HG03280 (cell line): ENCODE results near the gene CASR.

Source experiments
- ATAC-seq: cut with Tn5 transposase; IDR thresholded peaks from one replicate; pipeline ENCODE4 v1.9.1; 2021; ENCODE audit warnings: mild to moderate bottlenecking, moderate library complexity; ENCODE audit not compliant: unreplicated experiment

The CASR gene

GRCh38 chr3:122299872-122300460 is 116.5 kb downstream of the CASR start:
- no peak for ATAC-seq

DNA sequence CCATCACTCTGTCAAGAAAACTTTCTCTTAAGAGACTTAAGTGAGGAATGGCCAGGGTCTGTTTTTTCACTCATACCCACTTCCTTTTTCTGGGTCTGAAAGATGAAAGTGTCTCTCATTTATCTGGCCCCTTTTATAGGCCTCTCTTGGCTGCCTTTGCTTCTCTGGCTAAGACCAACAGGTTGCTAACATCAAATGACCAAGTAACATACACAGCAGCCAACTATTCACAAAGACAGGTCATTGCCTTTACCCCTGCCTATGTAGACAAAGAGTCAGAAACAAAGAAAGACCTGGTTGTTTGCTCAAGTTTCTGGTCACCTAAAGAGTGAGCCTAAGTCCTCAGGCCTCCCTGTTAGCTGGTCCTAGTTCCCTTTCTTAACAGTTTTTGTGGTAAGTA is 117.6 kb downstream of the CASR start:
- ATAC-seq = peak; percentile 56

- ATAC-seq = no peak
Observed at GRCh38 chr3:122305818-122306621, 122.6 kb downstream of the CASR start.

DNA sequence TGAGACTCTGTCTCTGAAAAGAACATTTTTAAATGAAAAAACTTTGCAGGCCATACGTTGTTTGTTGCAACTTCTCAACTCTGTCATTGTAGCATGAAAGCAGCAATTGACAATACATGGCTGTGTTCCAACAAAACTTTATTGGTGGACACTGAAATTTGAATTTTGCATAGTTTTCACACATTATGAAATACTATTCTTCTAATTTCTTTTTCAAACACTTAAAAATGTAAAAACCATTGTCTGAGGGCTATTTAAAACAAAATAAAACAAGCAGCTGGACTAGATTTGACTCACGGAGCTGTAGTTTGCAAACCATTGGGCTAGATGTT is 123.1 kb downstream of the CASR start:
- no peak for ATAC-seq

- no peak for ATAC-seq
Observed at GRCh38 chr3:122307094-122307687, 123.7 kb downstream of the CASR start.

DNA sequence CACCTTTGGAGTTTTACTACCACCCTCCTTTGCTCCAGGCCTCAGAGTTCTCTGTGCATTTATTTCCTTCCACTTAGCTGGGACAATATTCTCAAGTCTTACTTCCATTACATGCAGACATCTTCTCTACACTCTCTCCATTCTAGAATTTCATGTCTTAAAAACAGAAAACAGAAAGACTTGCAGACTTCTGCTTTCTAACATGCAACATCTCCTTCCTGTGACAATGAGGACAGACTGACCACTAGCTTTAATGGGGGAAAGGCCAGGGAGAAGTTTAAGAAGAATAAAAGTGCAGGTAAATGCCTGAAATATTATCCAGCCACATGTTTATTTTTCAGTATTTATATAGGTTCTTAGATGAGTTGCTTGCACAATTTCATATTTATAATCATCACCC is 124.5 kb downstream of the CASR start:
- ATAC-seq = no peak

DNA sequence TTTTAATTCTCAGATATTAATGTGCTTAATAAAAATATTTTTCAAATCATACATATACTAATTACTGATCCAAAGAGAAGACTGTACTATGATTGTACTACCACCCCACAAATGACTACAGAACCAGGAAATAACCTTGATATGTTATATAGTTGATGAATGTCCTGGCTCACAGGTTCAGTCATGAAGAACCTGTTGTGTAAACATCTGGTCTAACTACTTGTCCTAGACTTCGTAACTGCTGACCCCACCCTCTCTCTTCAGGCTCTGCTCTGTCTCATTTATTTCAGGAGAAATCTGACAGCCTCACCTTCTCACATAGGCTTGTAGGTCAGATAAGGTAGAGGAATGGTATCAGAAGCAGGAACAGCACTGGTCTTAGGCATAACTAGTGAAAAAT is 126.9 kb downstream of the CASR start:
- no peak for ATAC-seq

DNA sequence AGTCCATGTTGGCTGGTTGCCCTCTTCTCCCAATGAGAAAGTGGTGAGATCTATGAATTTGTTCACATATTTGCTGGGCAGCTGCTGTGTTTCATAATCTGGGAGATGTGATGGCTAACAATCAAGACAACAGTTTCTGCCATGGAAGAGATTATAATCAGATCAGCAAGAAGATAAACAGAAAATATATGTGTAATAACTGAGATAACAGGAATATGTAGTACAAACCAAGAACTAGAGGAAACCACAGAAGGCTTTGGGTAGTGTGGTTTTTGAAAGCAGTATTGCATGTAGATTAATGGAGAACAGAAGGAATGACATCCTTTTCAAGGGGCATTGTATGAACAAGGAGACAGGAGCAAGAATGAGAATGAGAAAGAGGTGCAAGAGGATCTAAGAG is 129.4 kb downstream of the CASR start:
- no peak for ATAC-seq

DNA sequence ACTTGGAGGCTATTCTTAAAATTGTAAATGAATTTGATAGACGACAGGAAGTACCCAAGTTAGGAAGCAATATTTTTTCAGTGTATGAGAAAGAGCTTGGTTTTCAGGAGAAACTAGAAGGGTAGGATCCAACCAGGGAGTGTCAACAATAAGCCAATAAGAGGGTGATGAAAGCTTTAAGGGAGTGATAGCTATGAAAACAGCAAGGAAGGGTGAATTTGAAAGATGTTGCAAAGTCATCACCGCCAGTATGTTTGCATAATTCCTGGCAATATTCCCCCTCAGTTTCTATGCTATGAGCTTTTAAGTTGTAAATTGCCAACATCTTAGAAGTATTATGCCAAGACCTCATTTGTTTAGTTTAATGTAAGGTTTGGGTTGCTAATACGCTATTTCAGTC is 129.8 kb downstream of the CASR start:
- ATAC-seq = no peak

GRCh38 chr3:122314228-122314876 is 130.9 kb downstream of the CASR start:
- ATAC-seq = no peak

DNA sequence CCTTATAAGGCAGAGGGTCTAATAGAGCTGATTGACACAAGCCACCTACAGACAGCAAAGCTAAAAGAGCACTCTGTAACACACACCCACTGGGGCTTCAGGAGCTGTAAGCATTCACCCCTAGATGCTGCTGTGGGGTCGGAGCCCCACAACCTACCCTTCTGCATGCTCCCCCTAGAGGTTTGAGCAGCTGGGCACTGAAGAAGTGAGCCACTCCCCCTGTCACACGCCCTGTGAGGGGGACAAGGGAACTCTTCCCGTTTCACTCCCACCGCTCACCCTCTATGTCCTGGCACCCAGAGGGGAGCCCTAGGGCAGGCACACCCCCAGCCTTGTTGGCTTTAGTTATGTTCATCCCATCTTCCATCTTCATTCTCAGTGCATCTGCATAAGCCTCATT is 132.2 kb downstream of the CASR start:
- no peak for ATAC-seq

DNA sequence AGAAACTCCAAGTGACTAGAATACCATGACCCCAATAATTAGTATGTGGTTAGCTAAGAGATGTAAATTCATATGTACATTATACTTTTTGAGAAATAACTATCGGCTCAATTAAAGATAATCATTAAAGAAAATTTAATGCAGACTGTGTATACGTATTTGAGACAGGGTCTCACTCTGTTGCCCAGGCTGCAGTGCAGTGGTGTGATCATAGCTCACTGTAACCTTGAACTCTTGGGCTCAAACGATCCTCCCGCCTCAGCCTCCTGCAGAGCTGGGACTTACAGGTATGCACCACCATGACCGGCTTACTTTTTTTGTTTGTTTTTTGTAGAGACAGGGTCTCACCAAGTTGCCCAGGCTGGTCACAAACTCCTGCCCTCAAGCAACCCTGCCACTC is 132.9 kb downstream of the CASR start:
- ATAC-seq = no peak

DNA sequence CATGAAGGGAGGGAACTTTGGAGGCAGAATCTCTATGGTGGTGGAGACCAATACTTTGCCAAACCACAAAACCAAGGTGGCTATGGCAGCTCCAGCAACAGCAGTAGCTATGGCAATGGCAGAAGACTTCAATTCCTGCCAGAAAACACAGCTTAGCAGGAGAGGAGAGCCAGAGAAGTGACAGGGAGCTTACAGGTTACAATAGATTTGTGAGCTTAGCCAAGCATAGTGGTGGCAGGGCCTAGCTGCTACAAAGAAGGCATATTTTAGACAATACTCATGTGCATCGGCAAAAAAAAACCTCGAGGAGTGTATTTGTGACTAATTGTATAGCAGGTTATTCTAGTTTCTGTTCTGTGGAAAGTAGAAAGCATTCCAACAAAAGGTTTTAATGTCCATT is 135.2 kb downstream of the CASR start:
- no peak for ATAC-seq

DNA sequence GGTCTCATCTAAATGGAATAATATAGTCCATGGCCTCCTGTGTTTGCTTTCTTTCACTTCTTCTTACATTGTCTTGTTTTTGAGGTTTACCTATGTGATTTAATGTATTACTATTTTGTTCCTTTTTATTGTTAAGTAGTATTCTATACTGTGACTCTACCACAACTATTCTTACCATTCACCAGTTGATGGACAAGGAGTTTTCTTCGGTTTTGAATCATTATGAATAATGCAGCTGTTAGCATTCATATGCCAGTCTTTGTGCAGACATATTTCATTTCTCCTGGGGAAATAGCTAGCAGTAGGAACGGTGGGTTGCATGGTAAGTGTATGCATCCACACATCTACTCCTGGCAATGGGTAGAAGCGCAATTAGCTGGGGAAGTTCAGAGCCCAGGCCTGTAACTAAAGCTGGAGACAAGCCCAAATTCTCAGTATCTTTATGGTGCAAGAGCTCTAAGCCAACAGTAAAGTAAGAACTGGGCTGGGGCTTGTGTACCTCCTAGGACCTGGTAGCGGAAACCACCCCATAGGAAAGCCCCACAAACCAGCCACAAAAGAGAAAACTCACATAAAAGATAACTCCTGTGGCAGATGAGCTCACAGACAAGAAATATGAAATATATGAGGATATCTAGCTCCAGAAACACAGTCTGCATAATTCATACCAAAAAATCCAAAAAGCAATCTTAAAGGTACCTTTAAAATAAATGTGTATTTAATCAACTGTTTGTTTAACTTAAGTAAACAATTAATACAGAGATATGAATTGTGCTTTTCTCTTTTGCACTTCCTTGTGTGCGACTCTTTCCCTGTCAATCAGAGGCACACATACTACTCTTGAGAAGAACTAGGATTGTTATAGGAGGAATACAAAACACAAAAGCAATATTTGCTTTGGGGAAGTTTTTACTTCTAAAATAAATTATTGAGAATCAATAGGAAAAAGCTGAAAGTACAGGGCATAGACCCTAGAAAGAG is 138.9 kb downstream of the CASR start:
- no peak for ATAC-seq

DNA sequence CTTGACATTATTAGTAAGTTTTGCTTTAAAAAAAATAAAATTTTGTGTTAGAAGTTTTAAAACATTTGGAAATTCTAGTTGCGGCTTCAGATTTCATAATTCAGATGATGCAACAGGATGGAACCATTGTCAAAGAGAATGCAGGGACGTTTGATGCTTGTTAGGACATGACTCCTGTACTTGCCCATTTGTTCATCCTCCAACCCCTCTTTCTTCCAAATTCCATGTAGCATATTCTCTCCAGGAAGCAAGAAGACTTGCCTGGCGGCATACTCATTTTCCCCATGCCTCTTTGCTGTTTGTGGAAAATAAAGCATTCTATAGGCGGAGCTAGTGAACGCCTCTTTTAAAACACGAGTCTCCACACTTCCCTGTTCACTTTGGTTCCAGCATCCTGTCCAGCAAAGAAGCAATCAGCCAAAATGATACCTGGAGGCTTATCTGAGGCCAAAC is 141.4 kb downstream of the CASR start, which contains the start of gene CSTA:
TSS of gene CSTA (plus strand) at position 378 of the 453 bp plus-strand sequence. CDS start at position 423, 45 bp downstream.
- ATAC-seq = no peak

DNA sequence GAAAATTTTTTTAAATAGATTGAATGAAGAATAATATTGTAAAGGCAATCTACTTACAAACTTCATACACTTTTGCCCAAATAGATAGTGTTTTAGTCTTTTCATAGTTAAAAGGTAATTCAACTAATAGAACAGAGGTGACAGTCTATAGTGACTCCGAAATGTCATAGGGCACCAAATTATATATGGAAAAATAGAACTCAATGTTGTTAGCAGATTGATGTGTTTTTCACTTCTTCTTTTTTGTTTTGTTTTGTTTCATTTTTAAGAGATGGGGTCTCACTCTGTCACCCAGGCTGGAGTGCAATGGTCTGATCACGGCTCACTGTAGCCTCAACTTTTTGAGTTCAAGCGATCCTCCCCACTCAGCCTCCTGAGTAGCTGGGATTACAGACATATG is 142.3 kb downstream of the CASR start:
- ATAC-seq = no peak

- ATAC-seq = no peak
Observed at GRCh38 chr3:122331886-122332285, 148.4 kb downstream of the CASR start.

DNA sequence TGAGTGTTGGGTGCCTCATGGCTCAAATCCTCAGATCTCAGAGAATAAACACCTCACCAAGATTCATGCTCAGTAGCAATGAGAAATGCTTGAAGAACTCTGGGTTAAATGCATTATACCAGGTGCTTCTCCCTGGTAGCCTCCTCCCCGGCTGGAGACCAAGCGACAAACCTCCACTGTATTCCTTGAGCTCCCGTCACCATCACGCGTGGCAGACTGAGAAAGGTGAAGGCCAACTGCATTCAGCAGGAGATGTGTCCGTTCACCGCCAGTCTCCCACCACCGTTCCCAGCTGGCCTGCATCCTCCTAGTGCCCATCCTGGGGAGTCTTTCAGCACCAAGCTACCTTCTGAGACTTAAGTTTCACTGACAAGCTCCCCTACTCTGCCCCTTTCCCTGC is 149.1 kb downstream of the CASR start:
- no peak for ATAC-seq
